ENCODE results near the gene APOC1.
"Not testable (repeated sequence)": the region's sequence is repeated elsewhere in the genome, so short reads cannot be mapped to it uniquely, and the experiment has no call there.

The APOC1 gene

DNA sequence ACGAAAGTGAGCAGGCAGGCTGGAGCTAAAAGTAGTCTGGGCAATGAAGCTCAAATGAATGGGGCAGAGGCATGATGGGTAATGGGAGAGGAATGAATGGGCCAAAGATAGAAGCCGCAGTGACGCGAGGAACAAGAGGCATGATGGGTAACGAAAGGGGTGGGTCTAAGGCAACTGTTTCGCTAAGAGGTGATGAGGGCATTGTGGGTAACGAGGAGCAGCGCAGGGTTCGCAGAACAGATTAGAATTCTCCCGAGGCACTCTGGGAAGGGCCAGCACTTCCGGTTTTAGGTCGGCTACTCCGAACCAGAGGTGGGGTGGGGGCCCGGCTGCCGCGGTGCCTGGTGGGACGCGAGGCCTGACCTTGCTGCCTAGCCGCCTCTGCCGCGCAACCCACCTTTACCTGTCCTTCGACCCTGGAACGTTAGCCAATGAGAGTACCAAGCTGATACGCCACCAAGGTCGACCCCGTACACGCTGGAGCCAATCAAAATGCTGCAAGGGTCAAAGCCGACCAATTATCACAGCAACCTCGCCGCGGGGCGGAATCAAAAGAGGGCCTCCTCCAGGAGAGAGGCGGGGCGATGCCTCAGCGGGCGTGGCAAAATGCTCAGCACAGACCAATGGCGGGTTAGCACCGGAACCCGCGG lies 23.9 kb upstream of the APOC1 start:
- no peak for DNase-seq

DNA sequence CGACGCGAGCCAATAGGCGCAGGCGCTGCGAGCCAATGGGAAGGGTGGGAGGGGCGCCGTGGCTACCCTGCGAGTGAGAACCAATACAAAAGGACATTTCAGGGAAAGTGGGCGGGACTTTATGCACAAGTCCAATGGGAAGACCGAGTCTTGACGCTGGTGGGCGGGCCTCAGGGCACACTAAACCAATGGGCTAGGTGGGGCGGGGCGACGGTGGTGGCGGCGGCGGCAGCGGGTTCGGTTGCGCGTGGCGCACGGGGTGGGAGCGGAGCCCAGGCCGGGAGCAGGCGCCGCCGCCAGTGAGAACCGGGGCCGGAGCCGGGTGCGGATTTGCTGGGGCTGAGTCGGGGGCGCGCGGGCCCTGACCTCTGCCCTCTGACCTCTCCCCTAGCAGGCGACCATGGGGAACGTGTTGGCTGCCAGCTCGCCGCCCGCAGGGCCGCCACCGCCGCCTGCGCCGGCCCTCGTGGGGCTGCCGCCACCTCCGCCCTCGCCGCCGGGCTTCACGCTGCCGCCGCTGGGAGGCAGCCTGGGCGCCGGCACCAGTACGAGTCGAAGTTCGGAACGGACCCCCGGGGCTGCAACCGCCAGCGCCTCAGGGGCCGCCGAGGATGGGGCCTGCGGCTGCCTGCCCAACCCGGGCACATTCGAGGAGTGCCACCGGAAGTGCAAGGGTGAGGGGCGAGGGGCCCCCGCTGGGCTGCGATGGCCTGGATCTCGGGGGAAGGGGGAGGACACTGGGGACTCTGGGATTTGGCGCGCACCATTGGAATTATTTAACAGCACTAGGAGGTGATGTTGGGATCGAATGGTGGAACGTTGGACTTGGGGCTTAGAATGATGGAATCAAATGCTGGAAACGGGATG lies 23.2 kb upstream of the APOC1 start, which contains the start of gene TOMM40:
Gene TOMM40 (plus strand): TSS at position 239 of the 867 bp plus-strand sequence. CDS start 162 bp downstream, at position 401.
- peak; percentile 100 for DNase-seq

DNA sequence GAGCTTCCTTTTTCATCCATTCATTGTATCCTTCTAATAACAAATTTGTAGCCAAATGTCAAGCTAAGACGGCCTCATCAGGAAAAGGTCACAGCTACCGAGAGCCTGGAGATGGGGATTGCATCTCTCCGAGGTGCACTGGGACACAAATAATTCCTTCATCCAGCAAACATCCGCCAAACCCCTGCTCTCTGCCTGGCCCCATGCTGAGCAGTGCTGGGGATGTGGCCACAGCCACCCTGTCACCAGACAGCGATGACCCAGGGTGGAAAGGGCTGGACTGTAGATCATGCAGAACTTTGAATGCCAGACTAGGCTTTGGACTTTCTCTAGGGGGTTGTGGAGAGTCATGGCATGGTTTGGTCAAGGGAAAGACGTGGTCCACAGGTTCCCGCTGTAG lies 21.5 kb upstream of the APOC1 start:
- no peak for DNase-seq

DNA sequence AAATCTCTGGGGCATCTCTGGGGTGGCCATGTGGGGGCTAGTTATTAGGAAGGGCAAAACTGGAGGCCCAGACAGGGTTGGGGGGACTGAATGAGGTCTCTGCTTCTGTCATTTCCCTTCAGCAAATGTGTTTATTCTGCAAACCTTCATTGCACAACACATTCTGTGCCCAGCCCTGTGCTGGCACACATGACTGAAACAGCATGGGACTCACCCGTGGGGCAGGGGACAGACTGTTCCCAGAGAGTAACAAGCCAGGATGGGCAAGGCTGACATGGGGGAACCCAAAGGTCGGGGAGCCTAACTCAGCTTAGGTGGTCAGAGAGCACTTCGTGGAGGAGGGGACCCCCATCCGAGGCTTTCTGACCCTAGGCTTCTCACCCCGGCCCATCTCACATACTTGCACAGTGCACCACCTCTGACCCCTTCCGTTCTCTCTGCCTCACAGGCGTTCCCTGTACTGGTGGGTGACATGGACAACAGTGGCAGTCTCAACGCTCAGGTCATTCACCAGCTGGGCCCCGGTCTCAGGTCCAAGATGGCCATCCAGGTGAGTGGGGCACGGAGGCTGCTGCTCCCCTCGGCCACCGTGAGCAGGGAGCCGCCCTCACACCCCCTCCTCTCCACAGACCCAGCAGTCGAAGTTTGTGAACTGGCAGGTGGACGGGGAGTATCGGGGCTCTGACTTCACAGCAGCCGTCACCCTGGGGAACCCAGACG lies 20.9 kb upstream of the APOC1 start:
- DNase-seq = no peak

DNA sequence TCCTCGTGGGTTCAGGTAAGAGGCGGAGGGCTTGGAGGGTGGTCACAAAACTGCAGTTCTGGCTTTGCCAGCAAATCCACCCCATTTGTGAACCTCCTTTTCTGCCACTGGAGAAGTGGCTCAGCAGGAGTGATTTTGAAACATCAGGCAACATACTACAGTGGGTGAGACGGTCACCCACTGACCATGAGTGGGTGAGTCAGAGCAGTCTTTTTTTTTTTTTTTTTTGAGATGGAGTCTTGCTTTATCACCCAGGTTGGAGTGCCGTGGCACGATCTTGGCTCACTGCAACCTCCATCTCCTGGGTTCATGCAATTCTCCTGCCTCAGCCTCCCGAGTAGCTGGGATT lies 20.4 kb upstream of the APOC1 start:
- DNase-seq = no peak

DNA sequence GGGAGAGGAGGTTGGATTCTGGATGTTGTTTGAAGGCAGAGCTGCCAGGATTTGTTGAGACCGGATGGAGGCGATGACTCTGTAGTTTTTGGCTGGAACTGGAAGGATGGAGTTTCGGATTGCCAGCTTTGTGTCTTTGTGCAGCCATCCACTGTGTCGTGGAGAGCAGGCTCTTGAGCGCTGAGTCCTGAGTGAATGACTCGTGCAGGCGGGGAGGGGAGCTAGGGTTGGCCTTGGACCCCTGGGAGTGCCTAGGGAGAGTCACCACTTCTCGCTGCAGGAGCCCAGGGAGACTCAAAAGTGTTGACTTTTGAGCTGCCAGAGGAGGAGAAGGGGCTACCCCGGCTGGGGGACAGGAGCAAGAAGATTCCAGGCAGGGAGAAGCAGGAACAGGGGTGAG lies 19.5 kb upstream of the APOC1 start:
- DNase-seq = no peak

DNA sequence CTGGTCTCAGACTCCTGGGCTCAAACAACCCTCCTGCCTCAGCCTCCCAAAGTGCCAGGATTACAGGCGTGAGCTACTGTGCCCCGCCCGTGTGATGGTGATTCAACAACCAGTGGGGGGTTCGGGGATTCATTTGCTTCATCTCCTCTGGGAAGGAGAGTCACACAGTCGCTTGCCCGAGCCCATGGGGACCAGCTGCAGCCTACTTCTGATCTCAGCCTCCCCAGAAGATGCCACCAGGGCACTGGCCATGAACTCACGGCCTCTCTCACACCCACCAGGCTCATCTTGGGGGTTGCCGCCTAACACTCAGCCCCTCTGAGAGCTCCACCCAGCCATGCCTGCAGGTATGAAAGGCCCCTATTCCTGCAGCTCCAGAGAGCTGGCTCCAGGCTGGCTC lies 16.6 kb upstream of the APOC1 start:
- DNase-seq = no peak

DNA sequence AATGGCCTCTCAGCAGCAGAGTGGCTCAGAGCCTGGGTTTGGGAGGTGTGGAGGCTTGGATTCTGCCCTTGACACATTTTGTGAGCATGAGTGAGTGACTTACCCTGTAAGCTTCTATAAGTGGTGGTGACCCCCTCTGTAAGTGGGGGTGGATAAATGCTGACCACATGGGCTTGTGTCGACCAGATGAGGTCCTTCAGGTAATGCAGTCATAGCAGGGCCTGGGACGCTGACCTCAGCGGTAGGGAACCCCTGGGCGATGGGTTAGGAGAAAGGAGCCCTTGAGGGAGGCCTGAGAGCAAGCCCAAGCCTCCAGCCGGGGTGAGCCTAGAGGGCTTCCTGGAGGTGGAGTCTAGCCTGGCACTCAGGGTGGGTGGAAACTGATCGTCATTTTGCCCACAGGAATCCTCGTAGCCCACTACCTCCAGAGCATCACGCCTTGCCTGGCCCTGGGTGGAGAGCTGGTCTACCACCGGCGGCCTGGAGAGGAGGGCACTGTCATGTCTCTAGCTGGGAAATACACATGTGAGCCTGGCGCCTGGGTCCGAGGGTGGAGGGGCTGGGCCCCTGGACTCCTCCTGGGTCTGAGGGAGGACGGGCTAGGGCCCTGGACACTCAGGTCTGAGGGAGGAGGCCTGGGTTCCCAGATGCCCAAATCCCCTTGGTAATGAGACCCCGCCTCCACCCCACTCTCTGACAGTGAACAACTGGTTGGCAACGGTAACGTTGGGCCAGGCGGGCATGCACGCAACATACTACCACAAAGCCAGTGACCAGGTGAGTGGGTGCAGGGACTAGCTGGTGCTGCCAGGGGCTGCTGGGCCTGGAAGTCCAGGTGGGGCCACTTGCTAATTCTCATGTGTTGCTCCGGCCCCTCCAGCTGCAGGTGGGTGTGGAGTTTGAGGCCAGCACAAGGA lies 13.8 kb upstream of the APOC1 start:
- no peak for DNase-seq

DNA sequence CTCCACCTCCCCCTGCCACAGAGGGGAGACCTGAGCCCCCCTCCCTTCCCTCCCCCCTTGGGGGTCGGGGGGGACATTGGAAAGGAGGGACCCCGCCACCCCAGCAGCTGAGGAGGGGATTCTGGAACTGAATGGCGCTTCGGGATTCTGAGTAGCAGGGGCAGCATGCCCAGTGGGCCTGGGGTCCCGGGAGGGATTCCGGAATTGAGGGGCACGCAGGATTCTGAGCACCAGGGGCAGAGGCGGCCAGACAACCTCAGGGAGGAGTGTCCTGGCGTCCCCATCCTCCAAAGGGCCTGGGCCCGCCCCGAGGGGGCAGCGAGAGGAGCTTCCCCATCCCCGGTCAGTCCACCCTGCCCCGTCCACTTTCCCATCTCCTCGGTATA lies 11.2 kb upstream of the APOC1 start:
- no peak for DNase-seq

DNA sequence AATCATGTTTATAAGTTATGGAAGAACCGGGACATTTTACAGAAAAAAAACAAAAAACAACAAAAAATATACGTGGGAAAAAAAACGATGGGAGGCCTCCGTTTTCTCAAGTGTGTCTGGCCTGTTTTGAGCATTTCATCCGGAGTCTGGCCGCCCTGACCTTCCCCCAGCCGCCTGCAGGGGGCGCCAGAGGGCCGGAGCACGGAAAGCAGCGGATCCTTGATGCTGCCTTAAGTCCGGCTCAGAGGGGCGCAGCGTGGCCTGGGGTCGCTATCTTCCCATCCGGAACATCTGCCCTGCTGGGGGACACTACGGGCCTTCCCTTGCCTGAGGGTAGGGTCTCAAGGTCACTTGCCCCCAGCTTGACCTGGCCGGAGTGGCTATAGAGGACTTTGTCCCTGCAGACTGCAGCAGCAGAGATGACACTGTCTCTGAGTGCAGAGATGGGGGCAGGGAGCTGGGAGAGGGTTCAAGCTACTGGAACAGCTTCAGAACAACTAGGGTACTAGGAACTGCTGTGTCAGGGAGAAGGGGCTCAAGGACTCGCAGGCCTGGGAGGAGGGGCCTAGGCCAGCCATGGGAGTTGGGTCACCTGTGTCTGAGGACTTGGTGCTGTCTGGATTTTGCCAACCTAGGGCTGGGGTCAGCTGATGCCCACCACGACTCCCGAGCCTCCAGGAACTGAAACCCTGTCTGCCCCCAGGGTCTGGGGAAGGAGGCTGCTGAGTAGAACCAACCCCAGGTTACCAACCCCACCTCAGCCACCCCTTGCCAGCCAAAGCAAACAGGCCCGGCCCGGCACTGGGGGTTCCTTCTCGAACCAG lies 10.6 kb upstream of the APOC1 start:
- peak; percentile 60 to 66 for DNase-seq

DNA sequence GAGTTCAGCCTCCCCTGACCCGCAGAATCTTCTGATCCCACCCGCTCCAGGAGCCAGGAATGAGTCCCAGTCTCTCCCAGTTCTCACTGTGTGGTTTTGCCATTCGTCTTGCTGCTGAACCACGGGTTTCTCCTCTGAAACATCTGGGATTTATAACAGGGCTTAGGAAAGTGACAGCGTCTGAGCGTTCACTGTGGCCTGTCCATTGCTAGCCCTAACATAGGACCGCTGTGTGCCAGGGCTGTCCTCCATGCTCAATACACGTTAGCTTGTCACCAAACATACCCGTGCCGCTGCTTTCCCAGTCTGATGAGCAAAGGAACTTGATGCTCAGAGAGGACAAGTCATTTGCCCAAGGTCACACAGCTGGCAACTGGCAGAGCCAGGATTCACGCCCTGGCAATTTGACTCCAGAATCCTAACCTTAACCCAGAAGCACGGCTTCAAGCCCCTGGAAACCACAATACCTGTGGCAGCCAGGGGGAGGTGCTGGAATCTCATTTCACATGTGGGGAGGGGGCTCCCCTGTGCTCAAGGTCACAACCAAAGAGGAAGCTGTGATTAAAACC lies 9.9 kb upstream of the APOC1 start:
- no peak for DNase-seq

DNA sequence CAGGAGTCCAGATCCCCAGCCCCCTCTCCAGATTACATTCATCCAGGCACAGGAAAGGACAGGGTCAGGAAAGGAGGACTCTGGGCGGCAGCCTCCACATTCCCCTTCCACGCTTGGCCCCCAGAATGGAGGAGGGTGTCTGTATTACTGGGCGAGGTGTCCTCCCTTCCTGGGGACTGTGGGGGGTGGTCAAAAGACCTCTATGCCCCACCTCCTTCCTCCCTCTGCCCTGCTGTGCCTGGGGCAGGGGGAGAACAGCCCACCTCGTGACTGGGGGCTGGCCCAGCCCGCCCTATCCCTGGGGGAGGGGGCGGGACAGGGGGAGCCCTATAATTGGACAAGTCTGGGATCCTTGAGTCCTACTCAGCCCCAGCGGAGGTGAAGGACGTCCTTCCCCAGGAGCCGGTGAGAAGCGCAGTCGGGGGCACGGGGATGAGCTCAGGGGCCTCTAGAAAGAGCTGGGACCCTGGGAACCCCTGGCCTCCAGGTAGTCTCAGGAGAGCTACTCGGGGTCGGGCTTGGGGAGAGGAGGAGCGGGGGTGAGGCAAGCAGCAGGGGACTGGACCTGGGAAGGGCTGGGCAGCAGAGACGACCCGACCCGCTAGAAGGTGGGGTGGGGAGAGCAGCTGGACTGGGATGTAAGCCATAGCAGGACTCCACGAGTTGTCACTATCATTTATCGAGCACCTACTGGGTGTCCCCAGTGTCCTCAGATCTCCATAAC lies 8.8 kb upstream of the APOC1 start, which contains the start of gene APOE:
Gene APOE (plus strand): TSS at position 360 of the 724 bp plus-strand sequence. CDS start 829 bp downstream, outside the sequence.
- DNase-seq = no peak

DNA sequence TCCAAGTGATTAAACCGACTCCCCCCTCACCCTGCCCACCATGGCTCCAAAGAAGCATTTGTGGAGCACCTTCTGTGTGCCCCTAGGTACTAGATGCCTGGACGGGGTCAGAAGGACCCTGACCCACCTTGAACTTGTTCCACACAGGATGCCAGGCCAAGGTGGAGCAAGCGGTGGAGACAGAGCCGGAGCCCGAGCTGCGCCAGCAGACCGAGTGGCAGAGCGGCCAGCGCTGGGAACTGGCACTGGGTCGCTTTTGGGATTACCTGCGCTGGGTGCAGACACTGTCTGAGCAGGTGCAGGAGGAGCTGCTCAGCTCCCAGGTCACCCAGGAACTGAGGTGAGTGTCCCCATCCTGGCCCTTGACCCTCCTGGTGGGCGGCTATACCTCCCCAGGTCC lies 6.8 kb upstream of the APOC1 start:
- no peak for DNase-seq

DNA sequence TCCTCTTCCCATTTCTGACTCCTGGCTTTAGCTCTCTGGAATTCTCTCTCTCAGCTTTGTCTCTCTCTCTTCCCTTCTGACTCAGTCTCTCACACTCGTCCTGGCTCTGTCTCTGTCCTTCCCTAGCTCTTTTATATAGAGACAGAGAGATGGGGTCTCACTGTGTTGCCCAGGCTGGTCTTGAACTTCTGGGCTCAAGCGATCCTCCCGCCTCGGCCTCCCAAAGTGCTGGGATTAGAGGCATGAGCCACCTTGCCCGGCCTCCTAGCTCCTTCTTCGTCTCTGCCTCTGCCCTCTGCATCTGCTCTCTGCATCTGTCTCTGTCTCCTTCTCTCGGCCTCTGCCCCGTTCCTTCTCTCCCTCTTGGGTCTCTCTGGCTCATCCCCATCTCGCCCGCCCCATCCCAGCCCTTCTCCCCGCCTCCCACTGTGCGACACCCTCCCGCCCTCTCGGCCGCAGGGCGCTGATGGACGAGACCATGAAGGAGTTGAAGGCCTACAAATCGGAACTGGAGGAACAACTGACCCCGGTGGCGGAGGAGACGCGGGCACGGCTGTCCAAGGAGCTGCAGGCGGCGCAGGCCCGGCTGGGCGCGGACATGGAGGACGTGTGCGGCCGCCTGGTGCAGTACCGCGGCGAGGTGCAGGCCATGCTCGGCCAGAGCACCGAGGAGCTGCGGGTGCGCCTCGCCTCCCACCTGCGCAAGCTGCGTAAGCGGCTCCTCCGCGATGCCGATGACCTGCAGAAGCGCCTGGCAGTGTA lies 6.2 kb upstream of the APOC1 start:
- no peak for DNase-seq

DNA sequence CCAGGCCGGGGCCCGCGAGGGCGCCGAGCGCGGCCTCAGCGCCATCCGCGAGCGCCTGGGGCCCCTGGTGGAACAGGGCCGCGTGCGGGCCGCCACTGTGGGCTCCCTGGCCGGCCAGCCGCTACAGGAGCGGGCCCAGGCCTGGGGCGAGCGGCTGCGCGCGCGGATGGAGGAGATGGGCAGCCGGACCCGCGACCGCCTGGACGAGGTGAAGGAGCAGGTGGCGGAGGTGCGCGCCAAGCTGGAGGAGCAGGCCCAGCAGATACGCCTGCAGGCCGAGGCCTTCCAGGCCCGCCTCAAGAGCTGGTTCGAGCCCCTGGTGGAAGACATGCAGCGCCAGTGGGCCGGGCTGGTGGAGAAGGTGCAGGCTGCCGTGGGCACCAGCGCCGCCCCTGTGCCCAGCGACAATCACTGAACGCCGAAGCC lies 5.6 kb upstream of the APOC1 start:
- DNase-seq = no peak

DNA sequence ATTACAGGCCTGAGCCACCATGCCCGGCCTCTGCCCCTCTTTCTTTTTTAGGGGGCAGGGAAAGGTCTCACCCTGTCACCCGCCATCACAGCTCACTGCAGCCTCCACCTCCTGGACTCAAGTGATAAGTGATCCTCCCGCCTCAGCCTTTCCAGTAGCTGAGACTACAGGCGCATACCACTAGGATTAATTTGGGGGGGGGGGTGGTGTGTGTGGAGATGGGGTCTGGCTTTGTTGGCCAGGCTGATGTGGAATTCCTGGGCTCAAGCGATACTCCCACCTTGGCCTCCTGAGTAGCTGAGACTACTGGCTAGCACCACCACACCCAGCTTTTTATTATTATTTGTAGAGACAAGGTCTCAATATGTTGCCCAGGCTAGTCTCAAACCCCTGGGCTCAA lies 4.6 kb upstream of the APOC1 start:
- DNase-seq = no peak

DNA sequence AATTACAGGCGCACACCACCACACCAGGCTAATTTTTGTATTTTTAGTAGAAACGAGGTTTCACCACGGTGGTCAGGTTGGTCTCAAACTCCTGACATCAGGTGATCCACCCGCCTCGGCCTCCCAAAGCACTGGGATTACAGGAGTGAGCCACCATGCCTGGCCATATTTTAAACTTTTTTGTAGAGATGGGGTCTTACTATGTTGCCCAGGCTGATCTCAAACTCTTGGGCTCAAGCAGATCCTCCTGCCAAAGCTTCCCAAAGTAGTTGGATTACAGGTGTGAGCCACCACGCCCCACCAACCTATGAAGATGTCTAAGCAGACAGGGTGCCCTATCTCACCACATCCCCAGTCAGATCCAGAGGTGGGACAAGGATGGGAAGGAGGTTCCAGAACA lies 2.5 kb upstream of the APOC1 start:
- not testable (repeated sequence) for DNase-seq

DNA sequence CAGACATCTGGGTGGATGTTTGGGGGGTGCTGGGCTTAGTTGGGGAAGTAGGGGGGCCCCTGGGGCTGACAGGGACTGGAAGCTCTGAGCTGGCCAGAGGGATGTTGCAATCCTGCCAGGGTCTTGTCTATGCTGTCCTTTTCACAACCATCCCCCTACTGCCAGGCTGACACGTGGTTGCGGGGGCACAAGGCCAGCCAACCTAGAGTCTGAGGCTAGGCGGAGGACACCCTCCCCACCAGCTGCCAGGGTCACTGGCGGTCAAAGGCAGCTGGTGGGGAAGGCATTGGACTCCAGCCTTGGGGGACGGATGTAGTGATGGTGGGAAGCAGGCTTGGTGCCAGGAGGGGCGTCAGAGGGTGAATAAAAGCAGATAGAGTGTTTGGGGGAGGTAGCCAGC lies 1.6 kb upstream of the APOC1 start:
- no peak for DNase-seq

DNA sequence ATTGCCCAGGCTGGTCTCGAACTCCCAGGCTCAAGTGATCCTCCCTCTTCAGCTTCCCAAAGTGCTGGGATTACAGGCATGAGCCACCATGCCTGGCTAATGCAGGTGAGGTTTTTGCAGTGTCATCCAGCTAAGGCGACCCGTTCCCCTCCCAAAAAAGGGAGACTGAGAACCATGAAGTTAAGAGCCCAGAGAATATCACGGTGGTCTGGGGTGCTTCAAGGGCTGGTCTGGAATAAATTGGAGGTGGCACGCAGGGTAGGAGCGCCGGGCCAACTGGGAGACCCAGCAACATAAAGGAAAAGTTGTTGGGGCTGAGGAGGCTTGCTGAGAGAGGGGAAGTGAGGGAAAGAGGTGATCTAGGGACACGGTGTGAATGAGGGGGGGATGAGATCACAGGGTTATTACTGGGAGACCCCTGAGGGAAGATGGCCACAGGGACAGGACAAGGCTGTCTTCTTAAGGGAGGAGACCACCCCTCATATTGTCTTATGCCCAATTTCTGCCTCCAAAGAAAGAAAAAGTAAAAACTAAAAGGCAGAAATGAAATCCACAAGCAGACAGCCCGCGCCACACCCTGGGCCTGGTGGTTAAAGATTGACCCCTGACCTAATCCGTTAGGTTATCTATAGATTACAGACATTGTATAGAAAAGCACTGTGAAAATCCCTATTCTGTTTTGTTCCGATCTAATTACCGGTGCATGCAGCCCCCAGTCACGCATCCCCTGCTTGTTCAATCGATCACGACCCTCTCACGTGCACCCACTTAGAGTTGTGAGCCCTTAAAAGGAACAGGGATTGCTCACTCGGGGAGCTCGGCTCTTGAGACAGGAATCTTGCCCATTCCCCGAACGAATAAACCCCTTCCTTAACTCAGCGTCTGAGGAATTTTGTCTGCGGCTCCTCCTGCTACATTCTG lies 636 bp upstream of the APOC1 start:
- not testable (repeated sequence) for DNase-seq

Data from activated CD4-positive, alpha-beta T cell treated with anti-CD3 and anti-CD28 coated beads, Interleukin-2, amount 50 U/mL, for 4 hours (primary cell).